ENCODE data around the gene PLEKHA5.

The PLEKHA5 gene

GRCh38 chr12:19234981-19235871 is 105.7 kb downstream of the PLEKHA5 start:
- no peak for DNase-seq

GRCh38 chr12:19236656-19237055 is 107.1 kb downstream of the PLEKHA5 start:
- DNase-seq: no peak

DNA sequence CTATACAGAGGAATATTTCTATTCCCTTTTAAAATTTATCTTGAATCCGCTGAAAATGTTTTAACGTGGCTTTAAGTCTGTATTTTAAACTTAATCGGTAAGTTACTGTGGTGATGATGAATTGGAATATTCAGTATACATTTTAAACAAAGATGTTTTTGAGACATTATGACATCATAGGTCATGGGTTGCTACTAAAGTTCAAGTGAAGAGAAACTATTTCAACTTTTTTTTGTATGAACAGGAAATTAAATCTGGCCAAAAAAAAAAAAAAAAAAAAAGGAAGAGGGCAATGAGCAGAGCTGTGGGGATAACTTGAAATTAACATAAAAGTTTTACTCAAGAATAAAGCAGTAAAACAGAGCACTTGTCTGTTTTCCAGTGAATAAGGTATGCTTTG is 109.0 kb downstream of the PLEKHA5 start:
- DNase-seq: no peak

DNA sequence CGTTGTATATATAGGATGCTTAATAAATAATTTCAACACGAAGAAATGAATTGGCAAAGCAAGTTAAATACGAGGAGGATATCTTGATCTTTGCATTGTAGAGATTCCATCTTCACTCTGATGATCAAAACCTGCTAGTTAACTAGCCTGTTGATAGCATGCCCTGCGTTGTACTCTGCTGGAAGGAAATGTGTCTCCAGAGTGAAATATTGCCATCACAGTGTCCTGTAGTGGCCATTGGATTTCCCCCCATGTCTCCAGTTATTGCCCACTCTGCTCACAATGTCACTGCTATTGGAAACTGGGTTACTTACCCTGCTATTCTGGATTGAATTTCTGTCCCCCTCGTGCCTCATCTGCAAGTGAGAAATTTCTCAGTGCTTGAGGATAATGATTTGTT is 109.6 kb downstream of the PLEKHA5 start:
- DNase-seq: no peak

DNA sequence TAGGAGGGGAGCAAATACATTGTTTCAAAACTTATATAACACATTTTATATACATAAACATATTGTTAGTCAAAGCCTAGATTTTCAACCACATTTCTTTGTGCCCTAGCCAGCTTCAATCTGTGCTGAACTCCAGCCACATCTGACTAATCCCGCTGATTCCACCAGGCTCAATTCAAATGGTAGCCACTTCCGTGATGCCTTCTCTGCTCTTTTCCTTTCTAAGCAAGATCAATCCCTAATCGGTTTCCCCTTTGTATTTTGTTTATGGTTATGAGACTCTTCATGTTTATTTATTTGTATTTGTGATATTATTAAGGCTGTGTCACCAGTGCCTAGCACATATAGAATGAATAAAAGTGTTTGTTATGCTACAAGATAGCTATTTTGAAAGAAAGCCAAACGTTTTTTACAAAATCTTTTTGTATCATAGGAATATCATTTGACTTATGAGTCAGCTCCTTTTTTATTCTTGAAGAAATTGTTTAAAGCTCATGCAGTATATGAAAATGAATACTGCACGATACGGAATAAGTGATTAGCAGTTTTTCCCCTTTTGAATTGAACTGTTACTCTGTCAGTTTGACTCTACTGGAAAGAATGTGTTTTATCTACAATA is 110.2 kb downstream of the PLEKHA5 start:
- no peak for DNase-seq

DNA sequence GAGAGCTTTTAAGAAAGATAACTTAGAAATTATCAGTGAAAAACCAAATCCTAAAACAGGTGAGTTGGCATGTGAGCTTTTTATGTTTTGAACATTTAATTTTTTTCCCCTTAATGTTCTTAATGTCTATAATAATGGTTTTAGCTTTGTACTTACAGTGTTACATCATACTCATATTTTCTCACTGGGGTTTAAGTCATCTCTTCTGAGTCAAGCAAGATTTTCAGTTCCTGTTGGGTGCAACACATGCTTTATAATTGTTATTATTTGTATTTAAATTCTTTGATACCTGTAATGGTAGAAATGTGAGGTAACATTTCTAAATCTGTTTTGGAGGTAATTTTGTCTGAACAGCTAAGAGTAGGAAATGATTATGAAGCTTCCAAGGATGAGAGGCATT is 113.0 kb downstream of the PLEKHA5 start:
- DNase-seq: no peak

DNA sequence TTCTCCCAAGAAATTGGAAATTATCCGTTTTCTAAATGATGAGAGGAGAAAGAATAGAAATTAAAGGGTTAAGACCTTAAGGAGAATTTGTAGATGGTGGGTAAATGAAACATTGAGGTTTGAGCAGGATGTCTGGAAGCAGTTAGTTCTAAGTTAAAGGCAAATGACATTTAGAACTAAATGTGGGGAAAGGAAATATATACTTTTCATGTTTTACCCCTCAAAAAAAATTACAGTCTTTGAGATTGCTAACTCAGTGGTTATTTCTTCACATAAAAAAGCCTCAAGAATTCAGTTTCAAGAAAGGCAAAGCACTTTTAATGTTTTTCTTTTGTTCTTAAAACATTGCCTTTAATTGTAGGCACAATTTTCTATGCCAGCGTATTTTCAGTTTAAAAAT is 114.0 kb downstream of the PLEKHA5 start:
- no peak for DNase-seq

GRCh38 chr12:19244312-19244711 is 114.8 kb downstream of the PLEKHA5 start:
- DNase-seq: no peak

DNA sequence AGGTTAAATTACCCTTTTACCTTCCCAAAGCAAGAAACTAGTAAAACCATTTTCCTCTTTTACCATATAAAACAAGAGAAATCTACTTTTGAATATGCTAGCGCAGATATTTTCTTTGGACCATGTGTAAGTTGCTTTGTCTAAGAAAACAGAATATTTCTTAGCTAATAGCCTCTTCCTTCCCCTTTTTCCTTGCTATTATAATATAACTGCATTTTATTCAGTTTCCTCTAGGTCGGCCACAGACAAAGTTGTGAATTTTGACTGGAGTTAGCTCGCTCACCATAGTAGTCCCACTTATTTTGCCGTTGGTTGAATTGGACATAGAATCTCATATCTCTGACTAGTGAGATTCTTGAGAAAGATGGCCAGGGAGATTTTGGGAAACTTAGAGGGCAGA is 115.6 kb downstream of the PLEKHA5 start:
- DNase-seq: no peak

GRCh38 chr12:19245666-19246065 is 116.1 kb downstream of the PLEKHA5 start:
- DNase-seq: no peak

DNA sequence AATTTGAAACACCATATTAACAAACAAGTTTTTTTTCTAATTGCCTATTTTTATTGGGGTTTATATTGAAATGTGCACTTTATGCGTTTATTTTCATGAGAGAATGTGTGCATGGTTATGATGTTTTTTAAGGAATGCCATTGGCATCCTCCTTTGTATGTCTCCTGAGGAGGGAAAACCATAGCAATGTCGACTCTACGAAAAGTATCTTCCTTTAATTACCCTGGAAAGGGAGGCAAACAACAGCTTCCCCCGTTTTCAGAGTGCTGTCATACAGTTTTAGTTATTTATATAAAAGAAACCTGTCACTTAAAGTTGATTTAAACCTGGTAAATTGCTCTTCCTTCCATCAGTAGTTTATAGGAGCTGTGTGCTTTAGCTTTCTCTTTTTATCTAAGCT is 117.4 kb downstream of the PLEKHA5 start:
- DNase-seq: no peak

GRCh38 chr12:19248929-19249602 is 119.5 kb downstream of the PLEKHA5 start:
- DNase-seq: no peak

- no peak for DNase-seq
Observed at GRCh38 chr12:19251481-19252132, 122.1 kb downstream of the PLEKHA5 start.

- no peak for DNase-seq
Observed at GRCh38 chr12:19260135-19260534, 130.6 kb downstream of the PLEKHA5 start.

DNA sequence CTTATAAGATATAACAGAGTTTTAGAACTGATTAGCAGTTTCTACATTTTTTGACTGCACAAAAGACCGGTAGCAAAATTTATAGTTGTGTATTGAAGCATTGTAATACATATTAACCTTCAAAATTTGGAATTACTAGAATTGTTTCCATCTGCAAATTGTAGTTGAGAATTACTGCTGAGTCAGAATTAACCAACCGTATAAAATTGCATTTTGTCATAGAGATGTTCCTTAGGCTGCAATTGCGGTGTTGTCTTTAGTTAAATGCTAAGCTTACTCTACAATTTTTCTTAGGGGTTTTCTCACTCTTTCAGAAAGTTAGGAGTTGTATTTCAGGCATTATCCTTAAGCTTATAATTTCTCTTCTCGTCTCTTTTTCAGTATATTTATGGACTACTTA is 132.2 kb downstream of the PLEKHA5 start:
- DNase-seq: no peak

DNA sequence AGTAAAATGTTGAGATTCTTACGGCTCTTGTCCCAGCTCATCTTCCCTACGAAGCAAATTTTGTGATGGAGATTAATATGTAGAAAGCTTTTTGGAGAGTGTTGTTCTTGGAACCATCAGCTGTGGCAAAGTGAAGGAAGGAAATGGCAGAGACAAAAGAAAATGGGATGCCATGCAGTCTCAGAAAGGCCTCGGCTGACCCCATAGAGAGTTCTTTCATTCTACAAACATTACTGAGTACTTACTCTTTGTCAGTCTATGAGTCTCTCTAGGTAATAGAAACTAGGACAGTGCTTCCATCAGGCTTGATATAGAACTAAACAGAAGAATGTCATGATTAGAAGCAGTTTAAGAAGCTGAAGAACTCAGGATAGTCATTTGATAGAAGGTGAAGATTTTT is 134.1 kb downstream of the PLEKHA5 start:
- no peak for DNase-seq

GRCh38 chr12:19273482-19274330 is 144.2 kb downstream of the PLEKHA5 start:
- peak; percentile 96 for DNase-seq

DNA sequence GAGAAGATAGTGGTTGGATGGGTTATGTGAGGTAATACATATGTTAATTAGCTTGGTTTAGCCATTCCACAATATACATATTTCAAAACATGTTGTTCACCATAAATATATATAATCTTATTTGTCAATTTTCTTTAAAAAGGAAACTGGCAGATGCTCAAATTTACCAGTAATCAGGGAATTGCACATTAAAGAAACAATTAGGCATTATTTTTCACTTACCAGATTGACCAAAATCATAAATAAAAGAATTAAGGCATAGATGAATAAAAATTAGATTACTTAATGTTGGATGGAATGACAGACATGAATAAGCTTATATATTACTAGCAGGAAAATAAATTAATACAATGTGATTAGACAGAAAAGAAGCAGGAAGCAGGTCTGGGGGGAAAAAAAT is 147.2 kb downstream of the PLEKHA5 start:
- DNase-seq: no peak

DNA sequence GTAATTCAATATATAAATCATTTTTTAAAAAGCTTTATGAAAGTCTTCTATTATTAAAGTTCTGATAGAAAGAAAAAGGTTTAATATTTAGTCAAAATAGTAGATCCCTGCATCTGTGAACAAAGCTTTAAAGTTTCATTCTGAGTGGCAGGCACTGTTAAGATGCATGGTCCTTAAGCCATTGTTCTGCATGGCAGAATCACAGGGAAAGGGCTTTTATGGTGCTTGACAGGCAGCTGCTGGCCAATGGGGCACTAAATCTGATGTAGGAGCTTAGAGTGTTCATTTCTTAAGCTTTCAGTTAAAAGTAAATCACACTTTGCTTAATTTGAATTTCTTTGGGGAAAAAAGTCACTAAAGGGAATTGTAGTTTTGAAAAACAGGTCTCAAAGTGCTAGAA is 148.2 kb downstream of the PLEKHA5 start:
- peak; percentile 52 for DNase-seq

DNA sequence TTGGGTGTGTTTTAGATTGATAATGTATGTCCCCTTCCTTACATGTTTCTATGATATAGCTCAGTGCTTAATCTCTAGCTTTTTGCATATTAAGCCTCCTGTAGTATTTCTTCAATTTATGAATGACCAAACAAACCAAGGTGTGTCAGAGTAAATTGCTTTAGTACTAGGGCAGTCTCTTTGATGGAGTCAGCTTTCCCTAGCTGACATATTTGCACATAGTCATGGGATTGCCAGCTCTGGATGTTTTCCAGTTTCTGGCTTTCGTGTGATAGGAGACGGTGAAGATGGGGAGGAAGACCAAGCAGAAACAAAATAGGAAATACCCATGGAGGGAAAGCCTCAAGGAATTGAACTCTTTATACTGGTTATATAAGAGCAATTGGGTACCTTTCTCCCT is 148.9 kb downstream of the PLEKHA5 start:
- no peak for DNase-seq

- DNase-seq: no peak
Observed at GRCh38 chr12:19282133-19282699, 152.7 kb downstream of the PLEKHA5 start.

- DNase-seq: no peak
Observed at GRCh38 chr12:19284658-19285057, 155.1 kb downstream of the PLEKHA5 start.

All from DMS79 treated with DMSO at 0.1 percent for 48 hours (cell line).